GM21576 (cell line): Measurements from ENCODE around the gene CSNK1G2.

ENCODE experiments used
- ATAC-seq: cut with Tn5 transposase; IDR thresholded peaks from one replicate; pipeline ENCODE4 v1.9.1; 2021; ENCODE audit warnings: mild to moderate bottlenecking, moderate library complexity; ENCODE audit not compliant: unreplicated experiment

The CSNK1G2 gene

DNA sequence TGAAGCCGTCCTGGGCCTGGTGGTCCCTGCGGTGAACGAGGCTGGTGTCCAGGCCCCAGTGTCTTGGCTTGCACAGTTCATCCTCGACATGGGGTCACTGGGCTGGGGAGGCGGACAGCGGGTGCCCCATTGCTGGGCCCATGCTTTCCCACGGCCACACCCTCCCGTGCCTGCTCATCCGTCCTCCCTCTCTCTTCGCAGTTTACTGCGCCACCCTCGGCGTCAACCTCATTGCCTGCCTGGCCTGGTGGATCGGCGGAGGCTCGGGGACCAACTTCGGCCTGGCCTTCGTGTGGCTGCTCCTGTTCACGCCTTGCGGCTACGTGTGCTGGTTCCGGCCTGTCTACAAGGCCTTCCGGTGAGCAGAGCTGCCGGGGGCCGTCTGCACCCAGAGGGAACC, 23.0 kb upstream of the CSNK1G2 start:
- ATAC-seq = no peak

DNA sequence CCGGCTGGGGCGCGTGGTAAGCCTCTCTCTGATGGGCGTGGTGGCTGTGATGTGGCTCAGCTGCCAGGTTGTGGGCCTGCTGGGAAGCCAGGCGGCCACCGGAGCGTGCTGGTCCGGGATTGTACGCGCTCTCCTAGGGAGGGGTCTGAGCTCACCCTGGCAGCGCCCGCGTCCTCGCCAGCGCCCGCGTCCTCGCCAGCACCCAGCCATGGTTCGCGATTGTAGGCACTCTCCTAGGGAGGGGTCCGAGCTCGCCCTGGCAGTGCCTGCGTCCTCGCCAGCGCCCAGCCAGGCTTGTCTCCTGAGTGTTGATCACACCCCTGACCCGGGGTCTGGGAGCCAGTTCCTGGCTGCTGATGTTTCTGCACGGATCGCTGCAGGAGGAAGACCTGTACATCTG, 22.0 kb upstream of the CSNK1G2 start:
- no peak for ATAC-seq

DNA sequence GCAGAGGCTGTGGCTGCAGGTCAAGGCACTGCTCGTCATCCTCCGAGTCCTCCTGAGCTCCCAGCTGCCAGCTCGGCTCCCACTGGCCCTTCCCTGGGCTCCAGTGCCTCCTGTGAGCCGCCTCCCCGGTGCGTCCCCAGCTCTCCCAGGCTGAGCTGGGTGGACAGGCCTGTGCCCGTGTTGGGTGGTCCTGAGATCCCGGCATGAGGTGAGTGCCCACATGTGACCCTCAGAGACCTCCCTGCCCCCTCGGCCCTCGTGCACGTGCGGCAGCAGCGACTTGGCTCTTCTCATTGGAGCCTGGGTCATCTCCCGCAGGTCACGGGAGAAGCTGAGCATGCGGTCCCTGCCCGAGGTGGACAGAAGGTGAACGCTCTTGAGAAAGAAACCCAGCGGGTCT, 20.3 kb upstream of the CSNK1G2 start:
- no peak for ATAC-seq

DNA sequence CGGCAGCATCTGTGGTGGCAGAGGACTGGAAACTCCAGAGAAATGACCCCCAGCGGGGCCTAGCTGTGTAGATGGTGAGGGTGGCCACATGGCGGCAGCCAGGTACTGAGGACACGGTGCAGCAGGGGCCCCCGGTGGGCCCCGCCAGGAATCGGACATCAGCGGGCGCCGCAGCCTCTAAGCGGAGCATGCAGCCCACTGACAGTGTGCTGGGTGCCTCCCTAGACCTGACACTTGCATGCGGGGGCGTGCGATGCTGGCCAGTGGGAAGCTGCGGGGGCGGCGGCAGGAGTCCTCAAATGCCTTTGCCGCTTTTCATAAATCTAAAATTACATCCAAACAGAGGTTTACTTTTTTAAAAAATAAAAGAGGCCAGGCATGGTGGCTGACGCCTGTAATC, 19.6 kb upstream of the CSNK1G2 start:
- ATAC-seq = no peak

DNA sequence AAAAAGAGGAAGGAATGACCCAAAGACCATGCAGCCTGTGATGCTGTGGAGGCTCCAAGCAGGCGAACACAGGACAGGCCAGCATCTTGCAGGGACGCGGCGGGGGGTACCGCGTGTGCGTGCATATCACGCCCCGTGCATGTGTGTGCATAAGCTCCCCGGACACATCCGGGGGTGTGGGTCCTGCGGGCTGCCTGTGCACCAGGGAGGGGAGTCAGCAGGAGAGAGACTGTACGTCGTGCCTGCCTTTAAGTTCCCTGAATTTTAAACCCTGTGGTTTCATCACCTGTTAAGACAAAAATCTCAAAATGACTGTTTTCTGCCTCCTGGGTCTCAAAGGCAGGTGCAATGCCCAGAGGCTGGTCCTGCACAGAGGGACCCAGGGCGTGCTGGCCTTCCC, 19.1 kb upstream of the CSNK1G2 start:
- ATAC-seq = no peak

DNA sequence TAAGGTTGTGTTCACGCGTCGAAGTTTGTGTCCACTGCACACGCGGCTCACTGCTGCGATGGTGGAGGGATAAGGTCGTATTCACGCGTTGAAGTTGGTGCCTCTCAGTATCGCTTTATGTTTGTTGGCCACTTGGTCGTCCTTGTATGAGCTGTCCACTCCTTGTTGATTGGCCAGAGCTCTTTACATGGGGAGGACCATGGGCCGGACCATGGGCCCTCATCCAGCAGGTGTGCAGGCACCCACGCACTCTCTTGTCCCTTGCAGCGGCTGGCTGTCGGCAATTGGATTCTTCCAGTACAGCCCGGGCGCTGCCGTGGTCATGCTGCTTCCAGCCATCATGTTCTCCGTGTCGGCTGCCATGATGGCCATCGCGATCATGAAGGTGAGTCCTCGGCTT, 18.2 kb upstream of the CSNK1G2 start:
- ATAC-seq = no peak

DNA sequence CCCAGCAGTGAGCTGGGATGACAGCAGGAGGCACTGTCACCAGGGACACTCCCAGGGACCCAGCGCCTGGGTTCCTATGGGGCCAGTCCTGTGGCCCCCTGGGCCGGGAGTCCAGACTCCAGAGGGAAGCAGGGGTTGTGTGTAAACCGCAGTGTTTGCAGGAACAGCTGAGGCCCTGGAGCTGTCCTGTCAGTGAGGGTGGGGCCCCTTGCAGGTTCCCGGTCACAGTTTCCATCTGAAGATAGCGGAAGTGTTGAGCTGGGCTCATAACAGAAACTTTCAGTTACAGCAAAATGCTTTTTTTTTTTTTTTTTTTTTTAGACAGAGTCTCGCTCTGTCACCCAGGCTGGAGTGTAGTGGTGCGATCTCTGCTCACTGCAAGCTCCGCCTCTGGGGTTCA, 17.7 kb upstream of the CSNK1G2 start:
- ATAC-seq = no peak

DNA sequence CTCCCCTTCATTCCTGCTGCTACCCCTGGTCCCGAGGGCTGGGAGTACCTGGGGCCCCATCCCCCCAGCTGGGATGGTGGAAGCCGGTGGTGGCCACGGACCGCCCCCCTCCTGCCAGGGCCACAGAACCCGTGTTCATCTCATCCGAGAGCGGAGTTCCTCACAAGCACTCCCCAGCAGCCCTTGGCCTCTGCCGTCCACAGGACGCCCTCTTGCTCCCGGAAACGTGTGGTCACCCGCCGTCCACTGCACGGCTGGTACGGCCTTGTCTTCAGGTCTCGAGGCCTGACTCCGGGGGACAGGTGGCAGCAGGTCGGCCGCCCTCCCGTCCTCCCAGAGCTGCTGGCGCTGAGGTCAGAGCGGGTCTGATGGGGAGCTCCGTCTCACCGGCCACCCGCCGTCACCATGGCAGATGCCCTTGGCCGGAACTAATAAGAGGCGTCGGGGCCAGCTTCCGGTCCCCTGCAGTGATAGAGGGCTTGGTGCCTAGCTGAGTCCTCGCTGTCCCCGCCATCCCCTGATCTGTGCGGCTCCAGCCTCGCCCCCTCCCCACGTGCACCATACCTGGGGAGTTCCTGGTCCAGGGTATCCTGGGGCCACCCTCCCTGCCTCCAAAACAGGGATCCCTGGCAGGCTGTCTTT, 16.5 kb upstream of the CSNK1G2 start:
- no peak for ATAC-seq

DNA sequence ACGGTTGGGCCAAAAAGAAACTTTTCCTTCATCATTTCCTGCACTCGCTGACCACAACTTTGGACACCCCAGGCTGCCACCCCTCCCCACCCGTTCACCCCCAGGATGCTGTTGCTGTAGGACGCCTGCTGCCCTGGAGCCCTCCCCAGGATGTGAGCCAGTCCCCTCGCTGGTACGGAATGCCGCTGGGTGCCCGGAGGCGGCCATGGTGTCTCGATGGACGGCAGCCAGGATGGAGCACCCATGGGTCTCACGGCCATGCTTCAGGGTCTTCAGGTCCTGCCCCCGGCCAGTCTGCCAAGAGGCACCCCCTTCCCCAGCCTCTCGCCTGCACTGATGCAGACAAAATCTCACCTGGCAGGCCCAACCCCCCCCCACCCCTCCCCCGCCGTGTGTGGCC, 15.4 kb upstream of the CSNK1G2 start:
- ATAC-seq = no peak

DNA sequence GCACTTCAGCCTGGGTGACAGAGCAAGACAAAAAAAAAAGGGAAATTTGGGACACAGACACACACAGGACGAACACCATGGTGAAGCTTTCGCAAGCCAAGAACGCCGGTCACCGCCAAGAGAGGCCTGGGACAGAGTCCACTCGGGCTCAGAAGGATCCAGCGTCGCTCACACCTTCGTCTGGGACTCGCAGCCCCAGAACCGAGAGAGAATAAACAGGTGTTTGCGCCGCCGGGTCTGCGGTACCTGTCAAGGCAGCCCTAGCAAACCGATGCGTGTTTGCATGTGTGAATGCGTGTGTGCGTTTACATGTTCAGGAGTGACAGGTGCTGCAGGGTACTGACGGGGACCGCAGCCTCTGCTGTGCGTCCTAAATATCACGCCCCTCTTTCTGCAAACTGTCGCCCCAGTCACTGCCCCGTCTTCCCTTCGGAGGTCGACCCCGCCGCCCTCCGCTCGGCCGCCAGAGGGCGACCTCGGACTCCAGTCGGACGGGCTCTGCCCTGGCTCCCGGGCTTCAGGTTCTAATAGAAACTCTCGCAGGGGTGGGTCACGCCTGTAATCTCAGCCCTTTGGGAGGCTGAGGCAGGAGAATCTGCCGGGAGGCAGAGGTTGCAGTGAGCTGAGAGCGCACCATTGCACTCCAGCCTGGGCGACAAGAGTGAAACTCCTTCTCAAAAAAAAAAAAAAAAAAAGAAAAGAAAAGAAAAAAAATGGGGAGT, 11.8 kb upstream of the CSNK1G2 start:
- ATAC-seq = peak; percentile 72

DNA sequence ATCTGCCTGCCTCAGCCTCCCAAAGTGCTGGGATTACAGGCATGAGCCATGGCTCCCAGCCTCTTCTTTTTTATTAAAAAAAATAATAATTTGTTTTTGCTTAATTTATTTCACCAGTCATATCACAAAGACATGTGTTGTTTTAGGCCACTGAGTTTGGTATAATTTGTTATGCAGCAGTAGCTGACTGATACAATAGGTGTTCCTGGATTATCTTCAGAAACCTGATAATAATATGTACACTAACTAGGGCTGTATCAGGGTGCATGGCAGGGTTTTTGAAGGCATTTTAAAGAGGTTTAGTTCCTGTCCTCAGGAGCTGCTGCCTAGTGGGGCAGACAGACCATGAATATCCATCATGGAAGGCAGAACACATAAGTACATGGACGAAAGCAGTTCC, 9.5 kb upstream of the CSNK1G2 start:
- no peak for ATAC-seq

DNA sequence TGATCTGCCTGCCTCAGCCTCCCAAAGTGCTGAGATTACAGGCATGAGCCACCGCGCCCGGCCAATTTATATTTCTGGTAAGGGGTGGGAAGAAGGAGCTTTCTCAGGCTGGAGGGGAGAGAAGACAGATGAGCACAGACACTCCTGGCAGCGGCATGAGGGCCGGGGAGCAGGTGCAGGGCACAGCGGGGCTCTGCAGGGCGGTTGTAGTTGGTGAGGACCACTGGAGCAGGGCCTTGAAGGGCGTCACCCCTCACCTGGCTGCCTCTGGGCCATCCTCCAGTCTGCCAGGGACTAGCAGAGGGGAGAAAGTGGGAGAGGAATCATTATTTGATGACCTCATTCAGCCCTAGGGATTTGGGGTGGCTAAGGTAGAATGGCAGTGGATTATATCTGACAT, 8.6 kb upstream of the CSNK1G2 start:
- no peak for ATAC-seq

DNA sequence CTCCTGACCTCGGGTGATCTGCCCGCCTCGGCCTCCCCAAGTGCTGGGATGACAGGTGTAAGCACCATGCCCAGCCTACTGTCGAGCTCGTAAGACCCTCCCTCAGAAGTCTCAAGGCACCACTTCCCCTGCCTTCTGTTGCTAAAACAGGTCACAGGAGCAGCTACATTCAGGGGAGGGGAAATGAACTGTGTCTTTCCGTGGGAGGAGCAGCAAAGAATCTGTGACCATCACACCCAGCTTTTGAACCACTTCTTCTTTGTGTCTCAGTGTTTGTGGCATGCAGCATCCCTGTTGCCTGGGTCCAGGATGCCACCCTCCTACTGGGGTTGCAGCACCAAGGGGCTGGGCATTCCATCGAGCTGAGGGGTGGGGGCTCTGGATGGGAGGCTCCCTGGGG, 7.7 kb upstream of the CSNK1G2 start:
- no peak for ATAC-seq

DNA sequence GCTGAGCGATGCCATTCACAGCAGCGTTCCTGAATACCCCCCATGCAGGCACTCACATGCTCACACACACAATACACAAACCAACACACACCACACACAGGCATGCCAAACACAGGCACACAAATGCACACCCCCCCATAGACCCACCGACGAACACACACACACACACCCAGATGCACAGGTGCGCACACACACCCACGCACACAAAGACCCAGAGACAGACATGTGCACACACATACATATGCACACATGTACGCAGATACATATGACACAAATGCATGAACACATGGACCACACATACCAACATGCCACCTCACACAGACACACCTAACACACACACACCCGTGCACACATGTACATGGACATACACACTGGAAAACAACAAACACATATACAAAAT, 7.0 kb upstream of the CSNK1G2 start:
- ATAC-seq = no peak

DNA sequence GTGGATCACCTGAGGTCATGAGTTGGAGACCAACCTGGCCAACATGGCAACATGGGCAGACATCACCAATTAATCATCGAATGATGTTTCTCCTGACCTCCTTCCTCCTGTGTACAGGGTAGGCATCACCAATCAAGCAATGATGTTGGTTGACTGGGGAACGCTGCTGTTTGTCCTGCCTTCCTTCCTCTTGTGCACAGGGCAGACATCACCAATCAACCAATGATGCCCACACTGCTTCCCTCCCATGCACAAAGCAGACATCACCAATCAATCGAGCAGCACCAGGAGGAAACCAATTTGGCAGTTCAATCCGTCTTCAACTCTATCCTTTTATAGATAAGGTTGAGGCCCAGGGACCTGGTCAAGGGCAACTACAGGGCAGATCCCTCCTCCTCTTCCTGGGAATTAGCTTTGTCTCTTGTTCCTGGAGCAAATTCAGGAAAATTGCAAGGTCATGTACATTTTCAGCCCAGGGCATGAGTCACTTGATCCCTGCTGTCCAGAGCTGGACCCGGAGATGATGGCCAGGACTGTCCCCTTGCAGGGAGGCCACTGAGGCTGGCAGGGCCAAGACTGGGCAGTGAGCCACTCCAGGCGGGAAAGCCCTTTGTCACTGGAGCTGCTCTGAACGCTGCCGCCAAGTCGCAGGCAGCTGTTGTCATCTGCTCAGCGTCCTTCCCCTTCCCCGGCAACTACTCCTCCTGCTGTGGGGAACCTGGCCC, 5.3 kb upstream of the CSNK1G2 start:
- ATAC-seq = no peak

DNA sequence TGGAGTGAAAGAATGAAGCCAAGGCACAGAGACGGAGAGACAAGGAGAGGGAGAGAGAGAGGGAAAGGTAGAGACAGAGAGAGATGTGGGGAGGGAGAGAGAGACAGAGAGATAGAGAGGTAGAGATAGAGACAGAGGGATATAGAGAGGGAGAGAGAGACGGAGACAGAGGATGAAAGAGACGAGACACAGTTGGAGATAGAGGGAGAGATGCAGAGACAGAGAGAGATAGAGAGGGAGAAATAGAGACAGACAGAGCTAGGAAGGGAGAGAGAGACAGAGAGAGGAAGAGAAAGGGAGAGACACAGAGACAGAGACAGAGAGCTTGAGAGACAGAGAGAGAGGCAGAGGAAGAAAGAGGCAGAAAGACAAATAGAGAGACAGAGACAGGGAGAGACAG, 4.5 kb upstream of the CSNK1G2 start:
- no peak for ATAC-seq

DNA sequence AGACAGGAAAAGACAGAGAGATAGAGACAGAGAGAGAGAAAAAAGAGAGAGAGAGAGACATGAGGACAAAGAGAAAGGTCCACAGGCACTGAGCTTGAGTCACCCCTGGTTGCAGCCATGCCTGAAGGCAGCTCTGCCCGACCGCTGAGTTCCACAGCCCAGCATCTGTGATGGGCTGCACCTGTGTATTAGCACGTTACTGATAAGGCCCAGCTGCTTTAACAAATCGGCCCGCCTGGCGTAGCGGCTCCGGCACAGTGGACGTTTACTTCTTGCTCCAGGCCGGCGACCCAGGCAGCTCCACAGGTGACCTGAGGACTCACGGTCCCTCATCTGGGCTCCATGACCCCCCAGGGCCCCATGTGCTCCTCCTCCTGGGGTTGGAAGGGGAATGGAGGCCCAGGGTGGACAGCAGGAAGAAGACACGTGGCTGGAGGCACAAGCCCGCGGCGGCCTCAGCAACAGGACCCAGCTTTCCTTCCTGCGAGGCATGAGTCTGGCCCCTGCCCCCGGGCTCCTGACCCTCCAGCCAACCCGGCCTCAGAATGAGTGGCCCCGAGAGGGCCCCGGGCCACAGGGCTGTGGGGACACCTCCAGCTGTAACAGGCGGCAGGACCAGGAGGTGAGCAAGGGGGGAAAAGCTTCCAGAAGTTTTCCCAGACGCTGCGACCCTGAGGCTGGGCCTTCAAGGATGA, 3.9 kb upstream of the CSNK1G2 start:
- ATAC-seq = no peak

DNA sequence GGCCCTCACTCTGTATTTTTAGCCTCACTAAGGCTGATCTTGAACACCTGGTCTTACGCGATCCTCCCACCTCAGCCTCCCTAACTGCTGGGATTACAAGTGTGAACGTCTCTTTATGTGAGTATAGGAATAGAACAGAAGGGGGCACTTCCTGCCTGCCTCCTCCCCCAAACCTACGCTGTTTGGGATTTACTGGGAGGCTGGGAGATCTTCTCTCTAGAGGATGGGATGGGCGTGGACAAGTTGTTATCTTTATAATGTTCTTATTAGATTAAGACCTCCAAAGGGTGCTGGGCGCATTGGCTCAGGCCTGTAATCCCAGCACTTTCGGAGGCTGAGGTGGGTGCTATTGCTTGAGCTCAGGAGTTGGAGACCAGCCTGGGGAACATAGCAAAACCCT, 2.9 kb upstream of the CSNK1G2 start:
- no peak for ATAC-seq

DNA sequence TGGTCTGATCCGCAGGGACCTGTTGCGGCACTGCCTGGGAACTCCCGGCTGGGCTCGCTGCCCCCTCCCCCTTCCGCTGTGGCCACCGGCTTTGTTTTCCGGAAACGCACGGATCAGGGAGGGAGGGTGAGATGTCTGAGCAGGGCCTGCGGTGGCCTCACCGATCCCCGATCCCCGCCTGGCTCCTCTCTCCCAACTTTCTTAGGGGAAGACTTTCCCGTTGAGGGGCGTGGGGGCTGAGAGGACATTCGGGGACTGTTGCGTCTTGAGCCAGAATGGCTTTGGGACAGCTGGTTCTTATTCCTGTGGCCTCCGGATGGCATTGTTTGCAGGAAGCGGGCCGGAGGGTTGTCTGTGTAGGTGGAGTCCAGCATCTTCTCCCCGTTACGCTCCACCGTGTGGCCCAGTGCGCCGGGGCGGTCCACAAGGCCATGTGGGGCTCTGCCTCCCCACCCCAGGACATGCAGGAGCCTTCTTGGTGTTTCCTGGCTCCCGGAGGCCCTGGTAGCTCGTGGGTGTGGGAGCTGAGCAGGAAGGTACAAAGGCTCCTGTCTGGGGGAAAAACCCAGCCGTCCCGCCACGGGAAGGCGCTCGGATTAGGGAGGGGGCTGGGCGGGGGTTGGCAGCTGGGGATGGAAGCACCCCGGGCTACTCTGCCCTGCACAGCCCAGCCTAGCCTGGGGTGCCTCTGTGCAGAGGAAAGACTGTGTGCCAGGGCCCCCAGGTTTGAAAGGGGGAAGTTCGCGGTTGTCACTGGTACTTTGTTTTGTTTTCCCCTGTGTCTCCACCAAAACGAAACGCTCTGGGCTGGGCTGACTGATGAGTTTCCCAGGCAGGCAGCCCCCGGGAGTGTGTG, 1.3 kb downstream of the CSNK1G2 start:
- ATAC-seq = no peak

DNA sequence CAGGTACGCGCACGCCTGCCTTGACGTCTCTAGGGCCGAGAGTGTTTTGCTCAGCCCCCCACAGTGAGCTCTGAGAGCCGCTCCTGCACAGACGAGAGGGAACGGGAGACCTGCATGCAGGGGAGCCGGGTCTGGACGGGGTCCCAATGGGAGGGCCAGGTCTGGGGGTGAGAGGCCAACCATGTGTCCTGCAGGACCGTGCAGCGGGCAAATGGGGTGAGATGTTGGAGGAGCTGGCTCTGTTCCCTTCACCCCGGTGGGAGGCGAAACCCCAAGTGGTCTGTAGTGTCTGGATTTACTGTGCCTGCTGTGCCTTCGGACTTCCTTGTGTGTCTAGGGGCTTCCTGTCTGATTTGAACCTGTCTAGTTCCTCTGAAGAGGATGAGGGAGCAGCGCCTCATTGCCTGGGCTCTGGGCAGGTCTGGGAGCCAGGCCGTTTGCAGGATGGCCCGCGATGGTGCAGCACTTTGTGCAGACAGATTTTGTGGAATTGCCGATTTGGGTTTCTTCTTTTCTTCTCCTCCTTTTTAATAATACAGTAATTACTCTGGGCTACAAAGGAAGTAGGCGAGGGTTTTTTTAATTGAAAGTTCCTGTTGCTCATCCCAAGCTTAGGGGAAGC, 2.1 kb downstream of the CSNK1G2 start:
- no peak for ATAC-seq
